GM23338 (cell line): ENCODE results near the gene CLDN20. TPM values are rescaled to one million over a fixed set of nuclear protein-coding genes. Genes with fewer than 3 reads are reported as not detected.

Experiments
- ATAC-seq: fragments of 200-7000 bp; cut with Tn5 transposase; 3 replicates; pipeline ENCODE4 v1.9.1; 2020
- DNase-seq: peaks from one replicate; pipeline ENCODE4 v3.0.0-alpha.2; 2015; ENCODE audit warnings: low spot score
- H2AFZ ChIP-seq: fragments of 200-600 bp; sonication (generic); 2 replicates; pipeline ENCODE4 v1.8.0; 2016; ENCODE audit warnings: antibody characterized with exemption, mild to moderate bottlenecking, moderate library complexity
- H3F3A ChIP-seq: fragments of 200-600 bp; sonication (generic); replicated peaks from 2 replicates; pipeline ENCODE4 v1.8.0; 2017; ENCODE audit warnings: antibody characterized with exemption, mixed run types, low read depth
- H3K27ac ChIP-seq: fragments of 200-600 bp; sonication (generic); 2 replicates; pipeline ENCODE4 v1.6.1; 2016; ENCODE audit warnings: low read depth
- H3K27me3 ChIP-seq: fragments of 200-600 bp; sonication (generic); 2 replicates; pipeline ENCODE4 v1.8.0; 2016; ENCODE audit warnings: mild to moderate bottlenecking, mixed run types, moderate library complexity; ENCODE audit not compliant: insufficient read depth
- H3K36me3 ChIP-seq: fragments of 200-600 bp; sonication (generic); 2 replicates; pipeline ENCODE4 v1.8.0; 2016; ENCODE audit warnings: mild to moderate bottlenecking; ENCODE audit not compliant: insufficient read depth
- H3K4me1 ChIP-seq: fragments of 200-600 bp; sonication (generic); 2 replicates; pipeline ENCODE4 v1.8.0; 2016; ENCODE audit warnings: mild to moderate bottlenecking, moderate library complexity; ENCODE audit not compliant: insufficient read depth
- H3K4me2 ChIP-seq: fragments of 200-600 bp; sonication (generic); 2 replicates; pipeline ENCODE4 v1.7.1; 2017; ENCODE audit warnings: mixed run types
- H3K4me3 ChIP-seq: fragments of 200-600 bp; sonication (generic); 2 replicates; pipeline ENCODE4 v1.6.1; 2016; ENCODE audit warnings: mixed run types
- H3K79me2 ChIP-seq: fragments of 200-600 bp; sonication (generic); replicated peaks from 2 replicates; pipeline ENCODE4 v1.8.0; 2017; ENCODE audit warnings: mild to moderate bottlenecking; ENCODE audit not compliant: insufficient read depth
- H3K9me2 ChIP-seq: fragments of 200-600 bp; sonication (generic); 2 replicates; pipeline ENCODE4 v1.8.0; 2017; ENCODE audit not compliant: insufficient read depth
- H4K20me1 ChIP-seq: fragments of 200-600 bp; sonication (generic); replicated peaks from 2 replicates; pipeline ENCODE4 v1.8.0; 2017; ENCODE audit warnings: mild to moderate bottlenecking; ENCODE audit not compliant: insufficient read depth
- H3K27ac Mint-ChIP-seq: 2 replicates; pipeline ENCODE4 v1.8.0; 2020; ENCODE audit warnings: inconsistent platforms, mild to moderate bottlenecking, moderate library complexity, mixed read lengths
- H3K27me3 Mint-ChIP-seq: 3 replicates; pipeline ENCODE4 v1.8.0; 2022; ENCODE audit warnings: low read depth, mild to moderate bottlenecking, moderate library complexity, mixed read lengths, inconsistent platforms; ENCODE audit not compliant: insufficient read depth, poor library complexity
- H3K36me3 Mint-ChIP-seq: 3 replicates; pipeline ENCODE4 v1.8.0; 2021; ENCODE audit warnings: low read depth, mild to moderate bottlenecking, inconsistent platforms, moderate library complexity, mixed read lengths
- H3K4me1 Mint-ChIP-seq: 3 replicates; pipeline ENCODE4 v1.8.0; 2020; ENCODE audit warnings: mild to moderate bottlenecking, inconsistent platforms, mixed read lengths
- H3K4me3 Mint-ChIP-seq: 3 replicates; pipeline ENCODE4 v1.8.0; 2021; ENCODE audit warnings: moderate library complexity, mild to moderate bottlenecking, inconsistent platforms, mixed read lengths
- H3K9me3 Mint-ChIP-seq: 3 replicates; pipeline ENCODE4 v1.8.0; 2020; ENCODE audit warnings: moderate library complexity, mild to moderate bottlenecking, inconsistent platforms, mixed read lengths
- ZNF462 ChIP-seq: fragments of 250-450 bp; sonication (Bioruptor Pico); IDR thresholded peaks from 2 replicates; pipeline ENCODE4 v1.5.0; 2020; ENCODE audit warnings: mild to moderate bottlenecking, moderate library complexity
- polyA plus RNA-seq: library from polyadenylated mRNA; unstranded; fragments of >200 nt; fragmentation: Nextera tagmentation; extraction: Ambion mirVana; gene quantifications from 2 replicates; pipeline ENCODE4 v1.2.1, GENCODE V29; 2016
- total RNA-seq: library from RNA; depleted of rRNA; stranded (reverse); fragments of >200 nt; shearing (Covaris generic); gene quantifications from 2 replicates; pipeline ENCODE4 v1.2.3, GENCODE V29; 2014
- TF ChIP-seq, protein P1 (sequence below): IDR thresholded peaks from one replicate; pipeline ENCODE4 v1.6.1; 2018; ENCODE audit warnings: antibody characterized with exemption; ENCODE audit not compliant: unreplicated experiment

CLDN20 gene
- total and polyA plus RNA-seq, 2 experiments from 2014 or later = 0.23 TPM; not detected in 1

DNA sequence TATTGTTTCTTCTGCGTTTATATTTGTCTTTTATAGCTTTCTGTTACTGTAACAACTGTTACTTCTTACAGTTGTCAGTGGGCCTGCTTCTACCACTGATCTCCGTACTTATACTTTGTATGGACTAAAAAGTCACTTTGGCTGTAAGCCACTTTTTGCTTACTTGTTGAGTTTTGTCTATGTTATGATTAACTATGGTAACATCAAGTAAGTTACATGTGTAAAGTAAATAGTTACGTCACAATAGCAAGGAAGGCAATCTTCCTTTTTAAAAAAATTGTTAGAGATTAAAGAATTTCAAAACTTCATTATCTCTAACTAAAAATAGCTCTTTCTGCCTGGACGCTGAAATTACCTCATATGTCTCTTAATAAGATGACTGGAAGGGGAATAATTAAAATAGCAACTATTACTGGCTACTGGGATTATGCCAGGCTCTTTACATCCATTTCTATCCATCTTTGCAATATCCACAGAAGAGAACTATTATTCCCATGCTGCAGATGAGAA lies 39.6 kb downstream of the CLDN20 start:
- H2AFZ ChIP-seq = no peak overlapping the region
- no peaks in the 10 kb centered on the region for H3F3A ChIP-seq
- no peak for DNase-seq
- Mint-ChIP-seq H3K4me3 (no peak overlapping the region), H3K27ac (no peak overlapping the region), H3K27me3 (peaks cover 4% of the 10 kb centered on the region), H3K36me3 (peaks cover 42% of the 10 kb centered on the region), H3K4me1 (peaks cover 13% of the 10 kb centered on the region; the same call in 2 of the 3 replicates), H3K9me3 (no peaks in the 10 kb centered on the region)
- no peak for ATAC-seq
- H3K4me2 ChIP-seq = no peak overlapping the region
- H3K36me3 ChIP-seq = peaks cover 10% of the 10 kb centered on the region; the same call in 1 of the 2 replicates
- TF ChIP-seq ZNF462 (CRISPR knock-in tag) = no peak
- TF ChIP-seq, protein P1, sequence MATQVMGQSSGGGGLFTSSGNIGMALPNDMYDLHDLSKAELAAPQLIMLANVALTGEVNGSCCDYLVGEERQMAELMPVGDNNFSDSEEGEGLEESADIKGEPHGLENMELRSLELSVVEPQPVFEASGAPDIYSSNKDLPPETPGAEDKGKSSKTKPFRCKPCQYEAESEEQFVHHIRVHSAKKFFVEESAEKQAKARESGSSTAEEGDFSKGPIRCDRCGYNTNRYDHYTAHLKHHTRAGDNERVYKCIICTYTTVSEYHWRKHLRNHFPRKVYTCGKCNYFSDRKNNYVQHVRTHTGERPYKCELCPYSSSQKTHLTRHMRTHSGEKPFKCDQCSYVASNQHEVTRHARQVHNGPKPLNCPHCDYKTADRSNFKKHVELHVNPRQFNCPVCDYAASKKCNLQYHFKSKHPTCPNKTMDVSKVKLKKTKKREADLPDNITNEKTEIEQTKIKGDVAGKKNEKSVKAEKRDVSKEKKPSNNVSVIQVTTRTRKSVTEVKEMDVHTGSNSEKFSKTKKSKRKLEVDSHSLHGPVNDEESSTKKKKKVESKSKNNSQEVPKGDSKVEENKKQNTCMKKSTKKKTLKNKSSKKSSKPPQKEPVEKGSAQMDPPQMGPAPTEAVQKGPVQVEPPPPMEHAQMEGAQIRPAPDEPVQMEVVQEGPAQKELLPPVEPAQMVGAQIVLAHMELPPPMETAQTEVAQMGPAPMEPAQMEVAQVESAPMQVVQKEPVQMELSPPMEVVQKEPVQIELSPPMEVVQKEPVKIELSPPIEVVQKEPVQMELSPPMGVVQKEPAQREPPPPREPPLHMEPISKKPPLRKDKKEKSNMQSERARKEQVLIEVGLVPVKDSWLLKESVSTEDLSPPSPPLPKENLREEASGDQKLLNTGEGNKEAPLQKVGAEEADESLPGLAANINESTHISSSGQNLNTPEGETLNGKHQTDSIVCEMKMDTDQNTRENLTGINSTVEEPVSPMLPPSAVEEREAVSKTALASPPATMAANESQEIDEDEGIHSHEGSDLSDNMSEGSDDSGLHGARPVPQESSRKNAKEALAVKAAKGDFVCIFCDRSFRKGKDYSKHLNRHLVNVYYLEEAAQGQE = no peak
- H3K27ac ChIP-seq = no peak overlapping the region
- no peaks in the 10 kb centered on the region for H3K9me2 ChIP-seq
- H3K4me1 ChIP-seq = peaks cover 10% of the 10 kb centered on the region
- no peak overlapping the region for H3K4me3 ChIP-seq
- peaks cover 9% of the 10 kb centered on the region; the same call in 1 of the 2 replicates for H4K20me1 ChIP-seq
- no peaks in the 10 kb centered on the region for H3K27me3 ChIP-seq
- peaks cover 36% of the 10 kb centered on the region for H3K79me2 ChIP-seq
